NT2/D1 (cell line): ENCODE measurements around the gene USP47.

Source experiments
- DNase-seq: peaks from one replicate; pipeline ENCODE4 v3.0.0-alpha.2; 2011; ENCODE audit warnings: low read depth, low spot score
- H3K27me3 ChIP-seq: 2 replicates; pipeline ENCODE4 v1.6.0; 2011; ENCODE audit warnings: mild to moderate bottlenecking; ENCODE audit not compliant: insufficient read length, insufficient read depth
- H3K36me3 ChIP-seq: 2 replicates; pipeline ENCODE4 v1.6.1; 2011; ENCODE audit warnings: mild to moderate bottlenecking, low read length, mixed read lengths; ENCODE audit not compliant: insufficient read depth, insufficient read length
- H3K4me1 ChIP-seq: 2 replicates; pipeline ENCODE4 v1.5.1; 2011; ENCODE audit not compliant: insufficient read depth, insufficient read length
- H3K4me3 ChIP-seq: 2 replicates; pipeline ENCODE4 v1.5.1; 2011; ENCODE audit warnings: low read depth; ENCODE audit not compliant: insufficient read length
- H3K9ac ChIP-seq: 2 replicates; pipeline ENCODE4 v1.6.0; 2011; ENCODE audit warnings: low read depth; ENCODE audit not compliant: insufficient read length
- H3K9me3 ChIP-seq: 2 replicates; pipeline ENCODE4 v1.5.1; 2011; ENCODE audit warnings: mild to moderate bottlenecking, low read length; ENCODE audit not compliant: insufficient read depth
- SUZ12 ChIP-seq: IDR thresholded peaks from 2 replicates; pipeline ENCODE4 v1.6.1; 2011; ENCODE audit not compliant: insufficient read length, insufficient read depth; ENCODE audit errors: extremely low read depth
- YY1 ChIP-seq: IDR thresholded peaks from 2 replicates; pipeline ENCODE4 v1.6.1; 2011; ENCODE audit not compliant: insufficient read length, insufficient read depth
- ZNF274 ChIP-seq: IDR thresholded peaks from 2 replicates; pipeline ENCODE4 v1.6.1; 2011; ENCODE audit warnings: mild to moderate bottlenecking, low read depth, low read length

The USP47 gene

GRCh38 chr11:11923828-11924227 lies 82.1 kb downstream of the USP47 start:
- Histone ChIP-seq H3K4me1 (no peaks in the 10 kb centered on the region), H3K9me3 (no peaks in the 10 kb centered on the region), H3K36me3 (peaks cover 14% of the 10 kb centered on the region), H3K9ac (no peak overlapping the region), H3K27me3 (no peaks in the 10 kb centered on the region), H3K4me3 (no peak overlapping the region)
- TF ChIP-seq SUZ12 (no peak), YY1 (no peak), ZNF274 (no peak)
- no peak for DNase-seq

- Histone ChIP-seq H3K4me3 (no peak overlapping the region), H3K36me3 (peaks cover 12% of the 10 kb centered on the region), H3K4me1 (no peaks in the 10 kb centered on the region), H3K9me3 (no peaks in the 10 kb centered on the region), H3K27me3 (no peaks in the 10 kb centered on the region), H3K9ac (no peak overlapping the region)
- DNase-seq = no peak
- no peak for TF ChIP-seq YY1
Observed at GRCh38 chr11:11929920-11930319, 88.1 kb downstream of the USP47 start.

GRCh38 chr11:11931461-11932055 lies 89.8 kb downstream of the USP47 start:
- Histone ChIP-seq H3K4me3 (no peak overlapping the region), H3K27me3 (no peaks in the 10 kb centered on the region), H3K36me3 (peaks cover 19% of the 10 kb centered on the region), H3K9me3 (no peaks in the 10 kb centered on the region), H3K9ac (no peak overlapping the region), H3K4me1 (no peaks in the 10 kb centered on the region)
- TF ChIP-seq YY1 (no peak), ZNF274 (no peak), SUZ12 (no peak)
- DNase-seq = peak; percentile 3

- no peak overlapping the region for H3K9ac ChIP-seq
- no peaks in the 10 kb centered on the region for H3K27me3 ChIP-seq
- H3K9me3 ChIP-seq = no peaks in the 10 kb centered on the region
- no peak for DNase-seq
- no peaks in the 10 kb centered on the region for H3K4me1 ChIP-seq
- no peak for TF ChIP-seq SUZ12
- H3K36me3 ChIP-seq = peaks cover 35% of the 10 kb centered on the region
- H3K4me3 ChIP-seq = no peak overlapping the region
Observed at GRCh38 chr11:11935536-11935935, 93.8 kb downstream of the USP47 start.

- H3K27me3 ChIP-seq = no peaks in the 10 kb centered on the region
- peaks cover 44% of the 10 kb centered on the region for H3K36me3 ChIP-seq
- DNase-seq = no peak
- no peaks in the 10 kb centered on the region for H3K9me3 ChIP-seq
- no peak overlapping the region for H3K4me3 ChIP-seq
- TF ChIP-seq SUZ12 = no peak
- no peak for TF ChIP-seq YY1
- no peak for TF ChIP-seq ZNF274
- H3K9ac ChIP-seq = no peak overlapping the region
- no peaks in the 10 kb centered on the region for H3K4me1 ChIP-seq
Observed at GRCh38 chr11:11937433-11937832, 95.7 kb downstream of the USP47 start.

GRCh38 chr11:11937957-11938356 lies 96.2 kb downstream of the USP47 start:
- no peaks in the 10 kb centered on the region for H3K27me3 ChIP-seq
- H3K4me3 ChIP-seq = no peak overlapping the region
- peaks cover 49% of the 10 kb centered on the region for H3K36me3 ChIP-seq
- no peak for DNase-seq
- no peaks in the 10 kb centered on the region for H3K4me1 ChIP-seq
- H3K9me3 ChIP-seq = no peaks in the 10 kb centered on the region
- H3K9ac ChIP-seq = no peak overlapping the region
- TF ChIP-seq SUZ12 = no peak
- no peak for TF ChIP-seq YY1
- no peak for TF ChIP-seq ZNF274

GRCh38 chr11:11940551-11940950 lies 98.8 kb downstream of the USP47 start:
- H3K9me3 ChIP-seq = no peaks in the 10 kb centered on the region
- no peak for TF ChIP-seq YY1
- TF ChIP-seq ZNF274 = no peak
- no peak for TF ChIP-seq SUZ12
- no peaks in the 10 kb centered on the region for H3K27me3 ChIP-seq
- DNase-seq = no peak
- H3K9ac ChIP-seq = no peak overlapping the region
- no peaks in the 10 kb centered on the region for H3K4me1 ChIP-seq
- peaks cover 52% of the 10 kb centered on the region for H3K36me3 ChIP-seq
- H3K4me3 ChIP-seq = no peak overlapping the region

- peaks cover 50% of the 10 kb centered on the region for H3K36me3 ChIP-seq
- H3K27me3 ChIP-seq = no peaks in the 10 kb centered on the region
- TF ChIP-seq YY1 = no peak
- TF ChIP-seq SUZ12 = no peak
- no peak for TF ChIP-seq ZNF274
- no peak overlapping the region for H3K9ac ChIP-seq
- H3K9me3 ChIP-seq = no peaks in the 10 kb centered on the region
- no peaks in the 10 kb centered on the region for H3K4me1 ChIP-seq
- no peak overlapping the region for H3K4me3 ChIP-seq
- DNase-seq = no peak
Observed at GRCh38 chr11:11942668-11943067, 100.9 kb downstream of the USP47 start.
